OCI-LY1 (cell line): ENCODE measurements around the gene ELMO1.

Source experiments
- EZH2 ChIP-seq: fragments of 200-600 bp; sonication (generic), shearing (Covaris generic); IDR thresholded peaks from 2 replicates; pipeline ENCODE4 v1.8.0; 2017; ENCODE audit warnings: borderline replicate concordance, mixed run types, mild to moderate bottlenecking, antibody characterized with exemption, low read length, moderate library complexity, mixed read lengths
- TF ChIP-seq, protein P1 (sequence below): fragments of 200-600 bp; sonication (generic), shearing (Covaris generic); IDR thresholded peaks from 2 replicates; pipeline ENCODE4 v1.5.1; 2017; ENCODE audit warnings: mild to moderate bottlenecking, antibody characterized with exemption, low read length, moderate library complexity, mixed read lengths

DNA sequence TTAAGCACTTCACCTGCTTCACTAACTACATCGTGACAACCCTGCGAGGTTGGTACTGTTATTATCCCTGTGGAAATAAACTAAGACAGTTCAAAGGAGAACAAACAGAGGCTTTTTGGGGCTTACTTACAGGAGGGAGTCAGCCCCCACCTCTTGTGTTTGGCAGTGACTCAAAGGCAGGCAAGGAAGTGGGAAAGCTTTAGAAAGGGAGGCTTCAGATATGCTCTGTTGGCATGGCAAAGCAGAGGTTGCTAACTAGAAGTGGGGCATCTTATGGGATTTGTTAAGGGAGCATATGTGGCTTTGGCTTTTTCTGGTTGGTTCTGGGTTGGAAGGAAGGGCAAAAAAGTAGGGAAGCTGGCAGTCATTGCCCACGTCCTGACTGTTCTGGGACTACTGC is 639.6 kb downstream of the ELMO1 start:
- TF ChIP-seq, protein P1, sequence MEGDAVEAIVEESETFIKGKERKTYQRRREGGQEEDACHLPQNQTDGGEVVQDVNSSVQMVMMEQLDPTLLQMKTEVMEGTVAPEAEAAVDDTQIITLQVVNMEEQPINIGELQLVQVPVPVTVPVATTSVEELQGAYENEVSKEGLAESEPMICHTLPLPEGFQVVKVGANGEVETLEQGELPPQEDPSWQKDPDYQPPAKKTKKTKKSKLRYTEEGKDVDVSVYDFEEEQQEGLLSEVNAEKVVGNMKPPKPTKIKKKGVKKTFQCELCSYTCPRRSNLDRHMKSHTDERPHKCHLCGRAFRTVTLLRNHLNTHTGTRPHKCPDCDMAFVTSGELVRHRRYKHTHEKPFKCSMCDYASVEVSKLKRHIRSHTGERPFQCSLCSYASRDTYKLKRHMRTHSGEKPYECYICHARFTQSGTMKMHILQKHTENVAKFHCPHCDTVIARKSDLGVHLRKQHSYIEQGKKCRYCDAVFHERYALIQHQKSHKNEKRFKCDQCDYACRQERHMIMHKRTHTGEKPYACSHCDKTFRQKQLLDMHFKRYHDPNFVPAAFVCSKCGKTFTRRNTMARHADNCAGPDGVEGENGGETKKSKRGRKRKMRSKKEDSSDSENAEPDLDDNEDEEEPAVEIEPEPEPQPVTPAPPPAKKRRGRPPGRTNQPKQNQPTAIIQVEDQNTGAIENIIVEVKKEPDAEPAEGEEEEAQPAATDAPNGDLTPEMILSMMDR, result no peak
- no peak for TF ChIP-seq EZH2
